ENCODE measurements around the gene AKR1C3. TPM values are rescaled to one million over a fixed set of nuclear protein-coding genes. Genes with fewer than 3 reads are reported as not detected.

AKR1C3 gene
- total RNA-seq, 1 donor from 2014 or later, result 9.5 TPM

DNA sequence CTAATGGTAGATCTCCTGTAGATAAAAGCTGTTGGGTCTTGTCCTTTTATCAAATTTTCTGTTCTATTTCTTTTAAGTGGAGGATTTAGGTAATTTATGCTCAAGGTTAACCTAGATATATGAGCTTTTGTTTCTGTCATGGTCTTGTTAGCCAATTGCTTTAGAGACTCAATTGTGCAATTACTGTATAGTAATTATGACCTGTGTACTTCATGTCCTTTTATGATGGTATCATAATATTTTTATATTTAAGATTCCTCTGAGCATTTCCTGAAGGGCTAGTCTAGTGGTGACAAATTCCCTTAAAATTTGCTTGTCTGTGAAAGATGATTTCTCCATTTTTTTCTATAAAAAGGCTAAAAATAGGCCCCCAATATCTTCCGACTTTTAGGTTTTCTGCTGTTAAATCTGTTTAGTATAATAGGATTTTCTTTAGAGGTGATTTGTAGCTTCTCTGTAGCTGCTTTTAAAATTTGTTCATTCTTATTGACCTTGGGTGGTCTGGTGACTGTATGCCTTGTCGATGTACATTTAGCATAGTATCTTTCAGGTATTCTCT is 5.4 kb upstream of the AKR1C3 start:
- no peak overlapping the region for H3K4me3 Mint-ChIP-seq
- no peaks in the 10 kb centered on the region for H3K36me3 Mint-ChIP-seq
- DNase-seq (ENCODE audit: extremely low spot score, unreplicated experiment), result no peak
- H3K27ac Mint-ChIP-seq, result no peak overlapping the region
- TF ChIP-seq, protein P1, sequence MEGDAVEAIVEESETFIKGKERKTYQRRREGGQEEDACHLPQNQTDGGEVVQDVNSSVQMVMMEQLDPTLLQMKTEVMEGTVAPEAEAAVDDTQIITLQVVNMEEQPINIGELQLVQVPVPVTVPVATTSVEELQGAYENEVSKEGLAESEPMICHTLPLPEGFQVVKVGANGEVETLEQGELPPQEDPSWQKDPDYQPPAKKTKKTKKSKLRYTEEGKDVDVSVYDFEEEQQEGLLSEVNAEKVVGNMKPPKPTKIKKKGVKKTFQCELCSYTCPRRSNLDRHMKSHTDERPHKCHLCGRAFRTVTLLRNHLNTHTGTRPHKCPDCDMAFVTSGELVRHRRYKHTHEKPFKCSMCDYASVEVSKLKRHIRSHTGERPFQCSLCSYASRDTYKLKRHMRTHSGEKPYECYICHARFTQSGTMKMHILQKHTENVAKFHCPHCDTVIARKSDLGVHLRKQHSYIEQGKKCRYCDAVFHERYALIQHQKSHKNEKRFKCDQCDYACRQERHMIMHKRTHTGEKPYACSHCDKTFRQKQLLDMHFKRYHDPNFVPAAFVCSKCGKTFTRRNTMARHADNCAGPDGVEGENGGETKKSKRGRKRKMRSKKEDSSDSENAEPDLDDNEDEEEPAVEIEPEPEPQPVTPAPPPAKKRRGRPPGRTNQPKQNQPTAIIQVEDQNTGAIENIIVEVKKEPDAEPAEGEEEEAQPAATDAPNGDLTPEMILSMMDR (conservative IDR thresholded peaks at IDR 0.05), result no peak
- peaks cover 15% of the 10 kb centered on the region for H3K9me3 Mint-ChIP-seq
- no peaks in the 10 kb centered on the region for H3K4me1 Mint-ChIP-seq (ENCODE audit: unreplicated experiment)
- H3K27me3 Mint-ChIP-seq, result no peaks in the 10 kb centered on the region

DNA sequence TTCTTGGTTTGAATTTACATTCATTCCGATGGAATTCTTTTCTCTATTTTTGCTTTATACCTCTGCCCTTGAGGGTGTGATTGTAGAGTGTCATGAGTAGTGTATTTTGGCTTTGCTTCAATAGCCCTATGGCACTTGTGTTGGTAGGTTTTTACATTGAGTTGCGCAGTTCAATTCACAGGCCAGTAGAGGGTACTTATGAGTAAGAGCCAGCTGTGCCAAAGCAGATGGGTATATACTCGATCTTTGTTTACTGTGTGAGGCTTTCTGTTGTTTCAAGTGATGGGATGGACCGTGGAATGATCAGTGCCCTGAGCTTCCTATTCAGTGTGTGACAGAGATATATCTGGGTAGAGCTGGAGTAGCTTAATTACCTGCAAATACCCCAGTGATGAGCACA is 4.3 kb upstream of the AKR1C3 start:
- no peak for DNase-seq (ENCODE audit: extremely low spot score, unreplicated experiment)
- TF ChIP-seq, protein P1 (conservative IDR thresholded peaks at IDR 0.05), result peak; percentile 43
- H3K27me3 Mint-ChIP-seq, result no peaks in the 10 kb centered on the region
- peaks cover 5% of the 10 kb centered on the region for H3K4me1 Mint-ChIP-seq (ENCODE audit: unreplicated experiment)
- peaks cover 18% of the 10 kb centered on the region for H3K9me3 Mint-ChIP-seq
- H3K27ac Mint-ChIP-seq, result no peak overlapping the region
- H3K36me3 Mint-ChIP-seq, result no peaks in the 10 kb centered on the region
- no peak overlapping the region for H3K4me3 Mint-ChIP-seq

DNA sequence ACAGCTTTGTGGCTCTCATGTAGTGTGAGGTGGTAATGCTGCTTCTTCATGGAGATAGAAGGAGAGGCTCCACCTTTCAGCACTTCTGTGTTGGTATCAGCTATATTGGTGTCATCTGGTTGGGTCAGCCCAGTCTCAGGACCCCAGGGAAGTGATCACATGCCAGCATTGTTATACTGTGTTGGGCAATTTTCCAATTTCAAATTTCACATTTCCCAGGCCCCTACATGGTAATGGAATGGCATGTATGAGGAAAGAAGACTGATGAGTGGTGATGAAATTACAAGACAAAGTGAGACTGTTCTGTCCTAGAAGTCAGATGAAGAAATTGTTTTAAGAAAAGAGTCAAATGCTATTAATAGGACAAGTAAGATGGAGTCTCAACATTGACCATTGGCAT is 3.7 kb upstream of the AKR1C3 start:
- Mint-ChIP-seq H3K9me3 (peaks cover 19% of the 10 kb centered on the region), H3K4me1 (ENCODE audit: unreplicated experiment) (peaks cover 5% of the 10 kb centered on the region)
- TF ChIP-seq, protein P1 (conservative IDR thresholded peaks at IDR 0.05), result no peak

DNA sequence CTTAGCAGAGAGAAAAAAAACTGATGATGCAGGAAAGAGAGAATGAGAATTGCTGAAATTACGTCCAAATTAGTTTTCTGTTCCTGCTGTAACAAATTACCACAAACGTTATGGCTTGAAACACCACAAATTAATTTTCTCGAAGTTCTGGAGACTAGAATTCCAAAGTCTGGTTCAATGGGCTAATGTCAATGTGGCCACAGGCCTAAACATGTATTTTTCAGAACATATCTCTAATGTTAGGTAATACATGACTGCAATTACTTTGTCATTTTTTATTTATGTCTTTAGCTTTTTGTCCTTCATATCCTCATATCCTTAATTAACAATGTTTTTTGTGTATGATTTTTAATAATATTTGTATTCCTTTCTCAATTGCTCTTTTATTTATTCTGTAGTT is 3.0 kb upstream of the AKR1C3 start:
- no peaks in the 10 kb centered on the region for H3K36me3 Mint-ChIP-seq
- TF ChIP-seq, protein P1 (conservative IDR thresholded peaks at IDR 0.05), result no peak
- H3K4me1 Mint-ChIP-seq (ENCODE audit: unreplicated experiment), result peaks cover 5% of the 10 kb centered on the region
- H3K4me3 Mint-ChIP-seq, result no peak overlapping the region
- DNase-seq (ENCODE audit: extremely low spot score, unreplicated experiment), result no peak
- no peak overlapping the region for H3K27ac Mint-ChIP-seq
- H3K9me3 Mint-ChIP-seq, result peaks cover 19% of the 10 kb centered on the region
- no peaks in the 10 kb centered on the region for H3K27me3 Mint-ChIP-seq

More for the DNA sequence above, 3.7 kb upstream of the AKR1C3 start:
- no peak overlapping the region for H3K4me3 Mint-ChIP-seq
- DNase-seq (ENCODE audit: extremely low spot score, unreplicated experiment), result no peak
- H3K27ac Mint-ChIP-seq, result no peak overlapping the region
- H3K27me3 Mint-ChIP-seq, result no peaks in the 10 kb centered on the region
- no peaks in the 10 kb centered on the region for H3K36me3 Mint-ChIP-seq

DNA sequence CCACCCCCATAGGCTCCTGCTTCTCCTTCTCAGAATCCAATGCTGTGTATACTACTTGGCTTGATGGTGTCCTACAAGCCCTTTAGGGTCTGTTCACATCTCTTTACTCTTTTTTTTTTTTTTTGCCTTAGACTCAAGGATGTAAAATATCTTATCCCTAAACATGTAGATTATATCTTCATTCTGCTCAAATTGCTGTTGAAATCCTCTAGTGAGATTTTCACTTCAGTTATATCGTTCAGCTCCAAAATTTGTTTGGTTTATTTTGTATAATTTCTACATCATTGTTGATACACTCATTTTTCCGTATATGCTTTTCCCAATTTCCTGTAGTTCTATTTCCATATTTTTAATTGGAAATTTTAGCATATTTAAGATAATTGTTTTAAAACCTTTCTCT is 1.8 kb upstream of the AKR1C3 start:
- peaks cover 19% of the 10 kb centered on the region for H3K9me3 Mint-ChIP-seq
- H3K4me1 Mint-ChIP-seq (ENCODE audit: unreplicated experiment), result peaks cover 5% of the 10 kb centered on the region
- no peaks in the 10 kb centered on the region for H3K27me3 Mint-ChIP-seq
- DNase-seq (ENCODE audit: extremely low spot score, unreplicated experiment), result no peak
- H3K4me3 Mint-ChIP-seq, result no peak overlapping the region
- no peaks in the 10 kb centered on the region for H3K36me3 Mint-ChIP-seq
- H3K27ac Mint-ChIP-seq, result no peak overlapping the region
- TF ChIP-seq, protein P1 (conservative IDR thresholded peaks at IDR 0.05), result no peak
